ENCODE measurements around the gene RUFY4. TPM values are rescaled to one million over a fixed set of nuclear protein-coding genes. Genes with fewer than 3 reads are reported as not detected.

Gene RUFY4, protein sequence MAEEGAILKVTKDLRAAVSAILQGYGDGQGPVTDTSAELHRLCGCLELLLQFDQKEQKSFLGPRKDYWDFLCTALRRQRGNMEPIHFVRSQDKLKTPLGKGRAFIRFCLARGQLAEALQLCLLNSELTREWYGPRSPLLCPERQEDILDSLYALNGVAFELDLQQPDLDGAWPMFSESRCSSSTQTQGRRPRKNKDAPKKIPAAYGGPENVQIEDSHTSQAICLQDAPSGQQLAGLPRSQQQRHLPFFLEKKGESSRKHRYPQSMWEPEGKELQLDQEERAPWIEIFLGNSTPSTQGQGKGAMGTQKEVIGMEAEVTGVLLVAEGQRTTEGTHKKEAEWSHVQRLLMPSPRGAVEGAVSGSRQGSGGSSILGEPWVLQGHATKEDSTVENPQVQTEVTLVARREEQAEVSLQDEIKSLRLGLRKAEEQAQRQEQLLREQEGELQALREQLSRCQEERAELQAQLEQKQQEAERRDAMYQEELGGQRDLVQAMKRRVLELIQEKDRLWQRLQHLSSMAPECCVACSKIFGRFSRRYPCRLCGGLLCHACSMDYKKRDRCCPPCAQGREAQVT
- not detected in 2 replicates for total RNA-seq

DNA sequence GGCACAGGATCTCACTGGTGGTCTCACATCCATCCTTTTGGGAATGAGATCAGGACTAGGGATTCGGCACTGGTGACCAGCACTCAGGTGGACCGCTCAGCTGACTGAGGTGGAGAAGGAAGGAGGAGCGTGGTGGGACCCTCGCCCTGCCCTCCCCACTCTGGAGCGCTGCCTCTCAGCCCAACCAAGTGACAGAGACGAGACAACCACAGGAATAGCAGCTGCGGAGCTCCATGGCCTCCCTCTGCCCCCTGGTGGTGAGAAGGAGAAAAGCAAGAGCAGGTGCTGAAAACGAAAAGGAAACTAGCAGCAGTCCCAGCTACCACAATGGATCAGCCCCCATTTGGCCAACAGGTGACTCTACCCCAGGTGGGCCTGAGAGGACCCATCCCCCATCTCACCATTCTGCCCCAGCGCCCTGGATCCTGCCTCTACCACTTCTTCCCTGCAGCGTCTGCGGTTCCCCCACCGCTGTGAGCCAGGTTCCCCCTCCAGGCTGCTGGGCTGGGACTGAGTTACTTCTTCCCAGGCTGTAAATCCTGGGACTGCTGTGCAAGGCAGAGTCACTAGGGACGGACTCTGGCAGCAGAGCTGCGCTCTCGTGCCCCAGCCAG, at the start of gene RUFY4:
TSS of gene RUFY4 (plus strand) at position 533 of the 614 bp plus-strand sequence. CDS start 1,353 bp downstream, outside the sequence.

DNA sequence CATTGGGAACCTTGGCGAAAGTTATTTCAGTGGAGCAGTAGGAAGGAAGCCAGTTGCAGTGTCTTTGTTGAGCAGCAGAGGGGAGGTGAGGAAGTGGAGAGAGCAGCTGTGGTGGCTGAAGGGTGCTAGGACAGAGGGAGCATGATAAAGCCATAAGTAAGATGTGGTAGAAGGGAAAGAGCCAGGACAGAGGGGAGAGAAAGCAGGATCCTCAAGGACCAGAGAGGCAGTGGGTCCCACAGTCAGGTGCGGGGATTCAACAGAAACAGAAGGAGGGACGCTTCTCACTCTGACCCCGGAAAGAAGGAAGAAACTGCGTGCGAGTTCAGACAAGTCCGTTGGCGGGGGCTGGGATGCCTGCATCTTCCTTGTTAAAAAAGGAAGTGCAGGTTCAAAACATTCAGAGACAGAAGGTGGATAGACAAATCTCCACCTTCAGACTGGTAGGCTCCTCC, 56.6 kb downstream of the RUFY4 start, which contains the start of gene CXCR2:
TSS of gene CXCR2 (plus strand) at position 403 of the 455 bp plus-strand sequence. CDS start 8,774 bp downstream, outside the sequence.

Other genes starting within 250 kb of the RUFY4 start
- gene TNS1, start 66.3 kb upstream of the RUFY4 start, total RNA-seq, result 27.4 and 87.3 TPM in 2 replicates
- not detected in 2 replicates for gene CXCR2, start 56.8 kb downstream of the RUFY4 start, total RNA-seq
- gene CXCR1, start 97.7 kb downstream of the RUFY4 start, total RNA-seq, result not detected in 2 replicates
- 413 and 416 TPM in 2 replicates for gene ARPC2, start 147.9 kb downstream of the RUFY4 start, total RNA-seq
- gene GPBAR1, start 191.8 kb downstream of the RUFY4 start, total RNA-seq, result under 0.01 TPM in 1 of 2 replicates, not detected in the other
- gene AAMP, start 200.9 kb downstream of the RUFY4 start, total RNA-seq, result 145 and 146 TPM in 2 replicates
- gene PNKD, start 201.3 kb downstream of the RUFY4 start, total RNA-seq, result 12.1 and 13.6 TPM in 2 replicates
- 118 and 151 TPM in 2 replicates for gene TMBIM1, start 223.2 kb downstream of the RUFY4 start, total RNA-seq